HG03045 (cell line): ENCODE data around the gene CRTAC1.

Experiments
- ATAC-seq: cut with Tn5 transposase; IDR thresholded peaks from one replicate; pipeline ENCODE4 v1.9.1; 2021; ENCODE audit warnings: mild to moderate bottlenecking, moderate library complexity; ENCODE audit not compliant: unreplicated experiment

CRTAC1 gene

GRCh38 chr10:97925308-97925938, 105.0 kb downstream of the CRTAC1 start:
- no peak for ATAC-seq

GRCh38 chr10:97924678-97925077, 105.7 kb downstream of the CRTAC1 start:
- ATAC-seq = no peak

DNA sequence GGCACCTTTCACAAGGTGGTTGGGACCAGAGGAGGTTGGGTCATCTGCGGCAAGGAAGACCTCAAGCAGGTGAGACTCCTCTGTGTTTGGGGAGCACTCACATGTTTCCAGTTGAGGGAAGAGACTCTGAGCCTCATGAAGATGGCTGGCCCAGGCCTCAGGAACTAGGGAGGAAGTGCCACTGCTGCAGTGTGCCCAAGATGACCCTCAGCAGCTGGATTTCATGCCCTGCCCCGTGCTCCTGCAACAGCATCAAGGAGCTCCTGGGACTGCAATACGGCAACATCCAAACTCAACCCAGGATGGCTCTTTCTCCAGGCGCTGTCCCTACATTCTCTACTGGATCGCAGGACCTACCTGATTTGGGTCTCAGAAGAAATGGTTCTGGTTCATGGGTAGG, 106.9 kb downstream of the CRTAC1 start:
- ATAC-seq = no peak

DNA sequence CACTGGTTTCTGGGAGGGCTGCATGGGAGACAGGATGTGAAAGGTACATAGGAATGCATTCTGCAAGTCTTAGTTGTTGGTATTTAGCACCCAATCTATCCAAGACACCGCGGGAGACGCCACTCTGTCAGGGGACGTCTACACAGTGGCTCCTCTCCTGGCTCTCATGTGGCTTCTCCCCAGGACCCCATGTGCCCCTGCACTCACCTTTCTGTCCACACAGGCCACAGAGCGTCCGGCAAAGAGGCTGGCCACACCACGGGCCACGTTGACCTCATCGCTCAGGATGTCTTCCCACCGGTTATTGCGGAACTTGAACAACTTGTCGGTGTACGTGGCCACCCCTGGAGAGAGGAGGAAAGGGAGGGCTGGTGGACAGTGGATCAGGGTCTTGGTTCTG, 107.4 kb downstream of the CRTAC1 start:
- no peak for ATAC-seq

DNA sequence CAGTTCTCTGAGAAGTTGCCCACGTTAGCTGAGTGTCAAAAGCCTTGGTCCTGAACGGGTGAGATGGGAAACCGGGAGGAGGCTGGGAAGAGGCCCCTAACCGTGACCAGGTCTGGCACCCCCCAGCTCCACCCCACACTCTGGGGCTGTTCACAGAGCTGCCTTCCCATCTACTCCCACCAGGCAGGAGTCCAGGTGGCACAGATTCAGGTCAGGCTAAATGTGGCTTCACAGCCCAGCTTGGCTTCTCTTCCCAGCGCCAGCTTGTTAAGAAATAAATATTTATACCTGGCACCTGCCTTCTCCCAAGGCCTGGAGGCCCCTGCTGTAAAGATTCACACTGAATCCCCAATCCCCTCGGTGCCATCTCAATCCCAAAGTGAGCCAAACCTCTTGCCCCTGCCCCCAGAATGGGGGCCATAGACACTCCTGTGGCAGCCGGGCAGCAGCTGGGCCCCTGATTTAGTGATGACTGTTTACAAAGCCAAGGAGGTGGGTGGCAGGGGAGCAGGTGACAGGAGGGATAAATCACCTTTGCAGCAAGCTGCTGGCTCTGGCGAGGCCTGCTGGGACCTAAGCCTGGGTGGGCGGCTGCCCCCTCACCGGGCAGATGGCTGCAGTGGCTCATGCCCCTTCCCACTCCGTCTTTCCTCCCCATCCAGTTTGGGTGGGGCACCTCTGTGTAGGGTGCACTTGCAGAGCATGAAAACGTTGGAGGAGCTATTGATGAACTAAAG, 108.2 kb downstream of the CRTAC1 start:
- no peak for ATAC-seq

DNA sequence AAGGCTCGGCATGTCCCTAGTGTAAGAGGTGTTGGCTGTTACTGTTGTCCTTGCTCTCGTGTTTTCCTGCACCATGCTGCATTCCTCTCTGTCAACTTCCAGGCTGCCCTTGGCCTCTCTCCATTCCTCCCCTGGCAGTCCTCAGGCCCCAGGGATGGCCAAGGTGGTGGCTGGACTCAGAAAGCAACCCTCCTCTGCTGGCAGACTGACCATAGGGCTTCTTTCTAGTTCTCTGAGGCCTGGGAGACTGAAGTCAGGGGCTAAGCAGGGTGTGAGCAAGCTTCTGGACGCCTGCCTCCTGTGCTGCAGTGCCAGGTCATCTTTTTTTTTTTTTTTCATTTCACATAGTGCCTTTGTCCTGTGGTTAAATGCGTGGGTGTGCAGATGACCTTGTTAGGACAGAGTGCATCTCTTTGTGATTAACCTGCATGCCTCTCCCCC, 108.8 kb downstream of the CRTAC1 start:
- no peak for ATAC-seq

GRCh38 chr10:97920865-97921264, 109.6 kb downstream of the CRTAC1 start:
- ATAC-seq = no peak

DNA sequence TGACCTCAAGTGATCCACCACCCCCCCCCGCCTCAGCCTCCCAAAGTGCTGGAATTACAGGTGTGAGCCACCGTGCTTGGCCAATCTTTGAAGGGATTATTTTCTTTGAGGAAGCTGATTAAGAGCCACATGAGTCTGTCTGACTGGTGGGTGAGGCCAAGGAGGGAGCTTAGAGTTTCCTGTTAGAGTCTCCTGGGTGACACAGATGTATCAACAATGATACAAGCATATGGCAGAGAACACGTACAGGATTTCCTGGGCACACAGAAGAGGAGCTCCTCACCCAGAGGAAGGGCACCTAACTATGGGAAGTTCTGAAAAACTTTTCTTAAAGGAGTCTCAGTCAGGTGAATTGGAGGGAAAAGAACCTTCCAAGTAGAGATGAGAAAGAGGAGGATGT, 111.4 kb downstream of the CRTAC1 start:
- ATAC-seq = no peak

DNA sequence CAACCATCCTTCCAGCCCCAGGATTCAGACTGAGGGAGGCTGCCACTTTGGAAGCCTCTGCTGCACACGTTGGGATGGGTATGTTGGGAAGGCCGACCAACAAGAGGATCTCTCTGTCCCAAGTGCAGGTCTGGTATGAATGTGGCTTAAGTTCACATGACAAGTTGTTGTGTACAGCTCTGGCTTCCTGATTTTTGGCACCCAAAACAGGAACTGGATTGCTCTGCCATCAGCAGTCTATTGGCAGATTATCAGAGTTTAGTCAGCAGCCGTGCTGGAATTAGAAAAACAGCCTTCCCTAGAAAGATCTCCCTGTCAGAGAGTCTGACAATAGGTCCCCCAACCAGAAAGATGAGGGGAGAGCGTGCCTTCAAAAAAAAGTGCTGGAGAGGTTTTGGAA, 113.8 kb downstream of the CRTAC1 start:
- ATAC-seq = no peak

DNA sequence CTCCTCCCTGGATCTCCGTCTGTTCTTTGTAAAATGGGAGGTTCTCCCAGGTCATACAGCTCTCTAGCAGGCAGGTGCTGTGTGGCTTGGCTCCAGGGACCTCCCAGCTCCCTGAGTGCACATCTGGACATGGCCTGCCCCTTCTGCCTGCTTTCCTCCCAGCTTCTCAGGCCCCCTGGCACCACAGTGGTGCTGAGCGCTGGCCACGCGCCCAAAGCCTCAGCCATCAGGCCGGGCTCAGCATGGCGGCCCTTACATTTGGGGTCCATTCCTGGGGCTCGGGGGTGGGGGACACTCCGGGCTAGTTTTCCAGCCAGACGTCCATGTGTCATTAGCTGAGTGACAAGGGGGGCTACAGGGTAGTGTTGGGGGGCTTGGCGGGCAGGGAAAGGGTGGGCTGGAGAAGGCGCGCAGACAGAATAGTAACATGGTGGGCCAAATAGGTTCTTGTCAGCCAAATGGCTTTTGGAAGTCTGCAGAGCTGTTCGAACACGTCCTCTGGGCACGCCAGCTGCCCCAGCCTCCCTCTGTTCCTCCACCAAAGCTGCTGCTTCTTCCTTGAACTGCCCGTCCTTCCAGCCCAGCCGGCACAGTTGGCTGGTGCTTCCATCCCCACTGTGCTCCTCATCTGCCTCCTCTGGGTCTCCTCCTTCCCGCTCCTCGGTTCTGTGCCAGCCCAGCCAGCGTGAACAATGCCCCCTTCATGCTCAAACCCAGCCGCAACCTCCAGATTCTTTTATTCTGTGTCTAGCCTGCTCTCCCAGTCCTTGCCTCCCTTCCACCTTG, 114.9 kb downstream of the CRTAC1 start:
- no peak for ATAC-seq

GRCh38 chr10:97914837-97915211, 115.6 kb downstream of the CRTAC1 start:
- ATAC-seq = no peak

- no peak for ATAC-seq
Measured at GRCh38 chr10:97914171-97914836, 116.1 kb downstream of the CRTAC1 start.

- ATAC-seq = no peak
Measured at GRCh38 chr10:97913614-97914013, 116.8 kb downstream of the CRTAC1 start.

DNA sequence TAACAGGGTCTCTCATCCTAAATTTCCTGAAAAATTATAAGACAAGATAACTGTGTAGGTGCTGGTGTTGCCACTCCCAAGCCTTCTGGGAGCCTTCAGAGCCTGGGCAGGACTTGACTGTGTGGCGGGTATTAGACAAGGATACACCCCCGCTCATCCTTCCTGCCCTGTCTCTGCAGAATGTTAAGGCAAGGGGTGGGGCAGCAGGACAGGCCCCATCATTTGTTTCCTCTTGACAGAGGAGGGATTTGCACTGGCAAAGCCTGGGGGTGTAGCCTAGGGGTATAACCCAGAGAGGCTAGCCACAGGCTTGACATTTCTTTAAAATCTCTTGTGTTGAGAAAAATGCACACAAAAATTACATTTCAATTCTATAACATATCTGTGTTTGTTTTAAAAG, 117.2 kb downstream of the CRTAC1 start:
- no peak for ATAC-seq

GRCh38 chr10:97911217-97911616, 119.2 kb downstream of the CRTAC1 start:
- no peak for ATAC-seq

- no peak for ATAC-seq
Measured at GRCh38 chr10:97910661-97911060, 119.8 kb downstream of the CRTAC1 start.

- ATAC-seq = no peak
Measured at GRCh38 chr10:97907830-97908229, 122.6 kb downstream of the CRTAC1 start.

- no peak for ATAC-seq
Measured at GRCh38 chr10:97907211-97907610, 123.2 kb downstream of the CRTAC1 start.

DNA sequence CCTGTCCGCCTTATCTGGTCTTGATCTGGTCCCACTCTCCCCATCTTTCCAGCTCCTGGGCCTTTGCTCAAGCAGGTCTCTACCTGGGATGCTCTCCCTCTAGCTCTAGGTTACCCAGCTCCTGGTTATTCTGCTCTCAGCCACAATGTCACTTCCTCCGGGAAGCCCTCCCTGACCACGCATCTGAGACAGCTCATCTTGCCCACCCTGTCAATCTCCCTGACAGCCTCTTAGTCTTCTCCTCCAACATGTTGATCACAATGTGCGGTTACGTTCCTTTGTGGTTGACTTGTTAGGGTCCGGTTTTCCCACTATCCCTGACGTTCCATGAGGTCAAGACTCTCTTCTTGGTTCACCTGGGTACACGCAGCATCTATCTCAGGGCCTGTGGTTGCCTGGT, 125.1 kb downstream of the CRTAC1 start:
- no peak for ATAC-seq

DNA sequence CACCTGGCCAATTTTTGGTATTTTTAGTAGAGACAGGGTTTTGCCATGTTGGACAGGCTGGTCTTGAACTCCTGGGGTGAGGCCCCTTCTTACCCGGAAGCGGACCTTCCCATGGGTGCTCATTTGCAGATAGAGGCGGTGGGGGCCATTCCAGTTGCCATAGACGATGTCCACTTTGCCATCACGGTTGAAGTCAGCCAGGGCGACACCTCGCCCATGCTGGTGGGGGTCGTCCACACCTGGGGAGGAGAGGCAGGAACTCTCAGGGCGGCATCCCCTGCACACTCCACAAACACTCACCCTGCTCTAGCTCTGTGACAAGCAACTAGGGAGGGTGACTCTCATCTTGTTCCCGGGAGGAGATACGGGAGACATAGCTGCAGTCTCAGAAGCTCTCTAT, 125.8 kb downstream of the CRTAC1 start:
- no peak for ATAC-seq

- no peak for ATAC-seq
Measured at GRCh38 chr10:97904018-97904381, 126.4 kb downstream of the CRTAC1 start.
